ENCODE data around the gene LSAMP.
A peak's percentile ranks its signal among the peaks of the same experiment; 100 is the strongest.

LSAMP gene

GRCh38 chr3:116067326-116067725 is 378.0 kb downstream of the LSAMP start:
- ATAC-seq (replicated peaks), result no peak
- no peaks in the 10 kb centered on the region for H3K9me3 Mint-ChIP-seq
- no peaks in the 10 kb centered on the region for H3K27me3 Mint-ChIP-seq
- no peak for DNase-seq
- no peaks in the 10 kb centered on the region for H3K4me1 Mint-ChIP-seq
- H3K4me3 Mint-ChIP-seq, result no peak overlapping the region
- H3K27ac Mint-ChIP-seq, result no peak overlapping the region
- H3K36me3 Mint-ChIP-seq, result no peaks in the 10 kb centered on the region

- Mint-ChIP-seq H3K27me3 (no peaks in the 10 kb centered on the region), H3K27ac (no peak overlapping the region), H3K9me3 (no peaks in the 10 kb centered on the region), H3K36me3 (no peaks in the 10 kb centered on the region), H3K4me3 (no peak overlapping the region), H3K4me1 (no peaks in the 10 kb centered on the region)
- DNase-seq (no peak), ATAC-seq (replicated peaks) (no peak)
Observed at GRCh38 chr3:116065501-116065900, 379.8 kb downstream of the LSAMP start.

GRCh38 chr3:116064646-116065045 is 380.6 kb downstream of the LSAMP start:
- Mint-ChIP-seq H3K4me1 (no peaks in the 10 kb centered on the region), H3K27ac (no peak overlapping the region), H3K4me3 (no peak overlapping the region), H3K27me3 (no peaks in the 10 kb centered on the region), H3K9me3 (no peaks in the 10 kb centered on the region), H3K36me3 (no peaks in the 10 kb centered on the region)
- DNase-seq (no peak), ATAC-seq (replicated peaks) (no peak)

GRCh38 chr3:116059421-116060096 is 385.7 kb downstream of the LSAMP start:
- Mint-ChIP-seq H3K9me3 (no peaks in the 10 kb centered on the region), H3K36me3 (no peaks in the 10 kb centered on the region), H3K4me1 (no peaks in the 10 kb centered on the region), H3K27me3 (no peaks in the 10 kb centered on the region), H3K4me3 (no peak overlapping the region), H3K27ac (no peak overlapping the region)
- DNase-seq (no peak), ATAC-seq (replicated peaks) (no peak)

- ATAC-seq (replicated peaks), result no peak
- no peak overlapping the region for H3K27ac Mint-ChIP-seq
- H3K36me3 Mint-ChIP-seq, result no peaks in the 10 kb centered on the region
- no peaks in the 10 kb centered on the region for H3K9me3 Mint-ChIP-seq
- H3K4me3 Mint-ChIP-seq, result no peak overlapping the region
- no peaks in the 10 kb centered on the region for H3K27me3 Mint-ChIP-seq
- no peak for DNase-seq
- H3K4me1 Mint-ChIP-seq, result no peaks in the 10 kb centered on the region
Observed at GRCh38 chr3:116058844-116059243, 386.4 kb downstream of the LSAMP start.

- Mint-ChIP-seq H3K4me1 (no peaks in the 10 kb centered on the region), H3K27me3 (no peaks in the 10 kb centered on the region), H3K4me3 (no peak overlapping the region), H3K27ac (no peak overlapping the region), H3K36me3 (no peaks in the 10 kb centered on the region), H3K9me3 (no peaks in the 10 kb centered on the region)
- ATAC-seq (replicated peaks) (peak; percentile 59 to 83), DNase-seq (no peak)
Observed at GRCh38 chr3:116057400-116058006, 387.8 kb downstream of the LSAMP start.

- H3K27me3 Mint-ChIP-seq, result no peaks in the 10 kb centered on the region
- no peak overlapping the region for H3K4me3 Mint-ChIP-seq
- H3K27ac Mint-ChIP-seq, result no peak overlapping the region
- H3K36me3 Mint-ChIP-seq, result no peaks in the 10 kb centered on the region
- ATAC-seq (replicated peaks), result no peak
- no peaks in the 10 kb centered on the region for H3K9me3 Mint-ChIP-seq
- H3K4me1 Mint-ChIP-seq, result no peaks in the 10 kb centered on the region
- DNase-seq, result no peak
Observed at GRCh38 chr3:116056280-116056679, 389.0 kb downstream of the LSAMP start.

- Mint-ChIP-seq H3K9me3 (no peaks in the 10 kb centered on the region), H3K4me1 (no peaks in the 10 kb centered on the region), H3K27ac (no peak overlapping the region), H3K36me3 (no peaks in the 10 kb centered on the region), H3K27me3 (no peaks in the 10 kb centered on the region), H3K4me3 (no peak overlapping the region)
- no peak for ATAC-seq (replicated peaks)
- no peak for DNase-seq
Observed at GRCh38 chr3:116053017-116053416, 392.3 kb downstream of the LSAMP start.

- Mint-ChIP-seq H3K27me3 (no peaks in the 10 kb centered on the region), H3K4me1 (no peaks in the 10 kb centered on the region), H3K36me3 (no peaks in the 10 kb centered on the region), H3K9me3 (no peaks in the 10 kb centered on the region), H3K27ac (no peak overlapping the region), H3K4me3 (no peak overlapping the region)
- DNase-seq, result no peak
- ATAC-seq (replicated peaks), result no peak
Observed at GRCh38 chr3:116052602-116053001, 392.7 kb downstream of the LSAMP start.

- Mint-ChIP-seq H3K4me1 (no peaks in the 10 kb centered on the region), H3K36me3 (no peaks in the 10 kb centered on the region), H3K4me3 (no peak overlapping the region), H3K9me3 (no peaks in the 10 kb centered on the region), H3K27me3 (no peaks in the 10 kb centered on the region), H3K27ac (no peak overlapping the region)
- no peak for DNase-seq
- ATAC-seq (replicated peaks), result no peak
Observed at GRCh38 chr3:116051586-116051985, 393.7 kb downstream of the LSAMP start.

GRCh38 chr3:116051040-116051439 is 394.2 kb downstream of the LSAMP start:
- no peaks in the 10 kb centered on the region for H3K9me3 Mint-ChIP-seq
- H3K4me3 Mint-ChIP-seq, result no peak overlapping the region
- H3K27ac Mint-ChIP-seq, result no peak overlapping the region
- no peaks in the 10 kb centered on the region for H3K27me3 Mint-ChIP-seq
- DNase-seq, result no peak
- no peaks in the 10 kb centered on the region for H3K36me3 Mint-ChIP-seq
- no peaks in the 10 kb centered on the region for H3K4me1 Mint-ChIP-seq
- no peak for ATAC-seq (replicated peaks)

GRCh38 chr3:116050311-116050915 is 394.9 kb downstream of the LSAMP start:
- Mint-ChIP-seq H3K4me3 (no peak overlapping the region), H3K27ac (no peak overlapping the region), H3K27me3 (no peaks in the 10 kb centered on the region), H3K9me3 (no peaks in the 10 kb centered on the region), H3K36me3 (no peaks in the 10 kb centered on the region), H3K4me1 (no peaks in the 10 kb centered on the region)
- DNase-seq (no peak), ATAC-seq (replicated peaks) (no peak)

- Mint-ChIP-seq H3K4me1 (no peaks in the 10 kb centered on the region), H3K4me3 (no peak overlapping the region), H3K36me3 (no peaks in the 10 kb centered on the region), H3K27me3 (no peaks in the 10 kb centered on the region), H3K27ac (no peak overlapping the region), H3K9me3 (no peaks in the 10 kb centered on the region)
- DNase-seq (no peak), ATAC-seq (replicated peaks) (no peak)
Observed at GRCh38 chr3:116048991-116049390, 396.3 kb downstream of the LSAMP start.

GRCh38 chr3:116046350-116046749 is 398.9 kb downstream of the LSAMP start:
- Mint-ChIP-seq H3K27ac (no peak overlapping the region), H3K36me3 (no peaks in the 10 kb centered on the region), H3K4me1 (no peaks in the 10 kb centered on the region), H3K9me3 (peaks cover 0 to 1% of the 10 kb centered on the region in 2 donors), H3K4me3 (no peak overlapping the region), H3K27me3 (no peaks in the 10 kb centered on the region)
- no peak for DNase-seq
- ATAC-seq (replicated peaks), result no peak

GRCh38 chr3:116045314-116045713 is 400.0 kb downstream of the LSAMP start:
- ATAC-seq (replicated peaks), result no peak
- H3K4me1 Mint-ChIP-seq, result no peaks in the 10 kb centered on the region
- no peak overlapping the region for H3K27ac Mint-ChIP-seq
- H3K9me3 Mint-ChIP-seq, result peaks cover 0 to 2% of the 10 kb centered on the region in 2 donors
- H3K36me3 Mint-ChIP-seq, result no peaks in the 10 kb centered on the region
- no peaks in the 10 kb centered on the region for H3K27me3 Mint-ChIP-seq
- no peak overlapping the region for H3K4me3 Mint-ChIP-seq
- DNase-seq, result no peak
